ENCODE measurements around the gene SLC12A1. TPM values are rescaled to one million over a fixed set of nuclear protein-coding genes. Genes with fewer than 3 reads are reported as not detected.
A peak's percentile ranks its signal among the peaks of the same experiment; 100 is the strongest.
"Not testable (repeated sequence)": the region's sequence is repeated elsewhere in the genome, so short reads cannot be mapped to it uniquely, and the experiment has no call there.

The SLC12A1 gene
- total RNA-seq, 1 experiment from 2014 or later: not detected

GRCh38 chr15:48325400-48325799 lies 119.3 kb downstream of the SLC12A1 start:
- no peaks in the 10 kb centered on the region for H3K36me3 ChIP-seq (ENCODE audit: control insufficient read depth, insufficient read depth, low read length)
- ATAC-seq: no peak
- TF ChIP-seq TCF7L2 (IDR thresholded peaks at IDR 0.05; ENCODE audit: low read depth, low read length): no peak
- TF ChIP-seq CTCF (IDR thresholded peaks at IDR 0.05): no peak
- no peak for TF ChIP-seq POLR2AphosphoS5 (IDR thresholded peaks at IDR 0.05; ENCODE audit: low read depth, low read length)
- no peak for TF ChIP-seq REST (IDR thresholded peaks at IDR 0.05; ENCODE audit: insufficient read depth in 1 of 2, low read depth in 2 of 2, low read length in 1 of 2)
- TF ChIP-seq SIN3A (IDR thresholded peaks at IDR 0.05; ENCODE audit: borderline replicate concordance, insufficient read depth, low read depth, low read length): no peak
- DNase-seq (ENCODE audit: low read depth, low spot score): no peak
- BruUV-seq (replicated peaks): no TSS peak
- H3K4me1 ChIP-seq (ENCODE audit: control insufficient read depth, insufficient read depth, low read length): peaks cover 5% of the 10 kb centered on the region
- no peak overlapping the region for H3K4me3 ChIP-seq (ENCODE audit: low read depth in 2 of 2, low read length in 2 of 2)
- intact Hi-C loops (cut with micrococcal nuclease; ENCODE audit: unreplicated experiment) (no loop called here), in situ Hi-C loops (cut with HindIII; ENCODE audit: low pct_unique_long_range_greater_than_20kb, low sequenced_read_pairs) (no loop called here)
- no peak overlapping the region for H3K27ac ChIP-seq (ENCODE audit: low read length)
- H3K27me3 ChIP-seq (ENCODE audit: control insufficient read depth, insufficient read depth, low read length): no peaks in the 10 kb centered on the region
- ChIA-PET CTCF (no interaction called here), POLR2A (no interaction called here)
- no peaks in the 10 kb centered on the region for H3K9me3 ChIP-seq (ENCODE audit: control insufficient read depth, insufficient read depth, low read depth, low read length)

GRCh38 chr15:48326180-48326579 lies 120.1 kb downstream of the SLC12A1 start:
- H3K9me3 ChIP-seq (ENCODE audit: control insufficient read depth, insufficient read depth, low read depth, low read length); H3K4me1 ChIP-seq (ENCODE audit: control insufficient read depth, insufficient read depth, low read length); H3K4me3 ChIP-seq (ENCODE audit: low read depth in 2 of 2, low read length in 2 of 2); H3K27me3 ChIP-seq (ENCODE audit: control insufficient read depth, insufficient read depth, low read length); intact Hi-C loops (cut with micrococcal nuclease; ENCODE audit: unreplicated experiment); ATAC-seq; CTCF ChIA-PET; POLR2A ChIA-PET; H3K36me3 ChIP-seq (ENCODE audit: control insufficient read depth, insufficient read depth, low read length); DNase-seq (ENCODE audit: low read depth, low spot score); in situ Hi-C loops (cut with HindIII; ENCODE audit: low pct_unique_long_range_greater_than_20kb, low sequenced_read_pairs); BruUV-seq (replicated peaks); H3K27ac ChIP-seq (ENCODE audit: low read length): not testable (repeated sequence)

GRCh38 chr15:48330105-48330785 lies 124.1 kb downstream of the SLC12A1 start:
- TF ChIP-seq POLR2AphosphoS5 (IDR thresholded peaks at IDR 0.05; ENCODE audit: low read depth, low read length) (no peak), REST (IDR thresholded peaks at IDR 0.05; ENCODE audit: insufficient read depth in 1 of 2, low read depth in 2 of 2, low read length in 1 of 2) (no peak), CTCF (IDR thresholded peaks at IDR 0.05) (no peak), SIN3A (IDR thresholded peaks at IDR 0.05; ENCODE audit: borderline replicate concordance, insufficient read depth, low read depth, low read length) (no peak), TCF7L2 (IDR thresholded peaks at IDR 0.05; ENCODE audit: low read depth, low read length) (no peak)
- TSS peak; percentile 88 for BruUV-seq (replicated peaks)
- ChIA-PET CTCF (no interaction called here), POLR2A (no interaction called here)
- Histone ChIP-seq H3K27ac (ENCODE audit: low read length) (peak overlapping the region; percentile 93), H3K36me3 (ENCODE audit: control insufficient read depth, insufficient read depth, low read length) (peaks cover 19% of the 10 kb centered on the region), H3K9me3 (ENCODE audit: control insufficient read depth, insufficient read depth, low read depth, low read length) (no peaks in the 10 kb centered on the region), H3K4me3 (ENCODE audit: low read depth in 2 of 2, low read length in 2 of 2) (peak overlapping the region; percentile 73 to 94), H3K4me1 (ENCODE audit: control insufficient read depth, insufficient read depth, low read length) (peaks cover 19% of the 10 kb centered on the region), H3K27me3 (ENCODE audit: control insufficient read depth, insufficient read depth, low read length) (no peaks in the 10 kb centered on the region)
- ATAC-seq (no peak), DNase-seq (ENCODE audit: low read depth, low spot score) (no peak)
- in situ Hi-C loops (cut with HindIII; ENCODE audit: low pct_unique_long_range_greater_than_20kb, low sequenced_read_pairs) (no loop called here), intact Hi-C loops (cut with micrococcal nuclease; ENCODE audit: unreplicated experiment) (no loop called here)

Measured in Panc1 (cell line).